Hepatocyte (in vitro differentiated cells): Measurements from ENCODE around the gene ADSL. TPM values are rescaled to one million over a fixed set of nuclear protein-coding genes. Genes with fewer than 3 reads are reported as not detected.

Source experiments
- DNase-seq: peaks from one replicate; pipeline ENCODE4 v3.0.0-alpha.2; 2016; ENCODE audit warnings: low spot score
- H2AFZ ChIP-seq: fragments of 200-600 bp; sonication (generic); 2 replicates; pipeline ENCODE4 v1.6.0; 2016; ENCODE audit warnings: antibody characterized with exemption, mild to moderate bottlenecking
- H3K27ac ChIP-seq: fragments of 200-600 bp; sonication (generic); 2 replicates; pipeline ENCODE4 v1.5.1; 2016; ENCODE audit warnings: mild to moderate bottlenecking
- H3K27me3 ChIP-seq: fragments of 200-600 bp; sonication (generic); 2 replicates; pipeline ENCODE4 v1.6.1; 2016
- H3K36me3 ChIP-seq: fragments of 200-600 bp; sonication (generic); replicated peaks from 2 replicates; pipeline ENCODE4 v1.5.1; 2016; ENCODE audit warnings: low read depth; ENCODE audit not compliant: insufficient read depth
- H3K4me1 ChIP-seq: fragments of 200-600 bp; sonication (generic); 2 replicates; pipeline ENCODE4 v1.5.1; 2016; ENCODE audit warnings: mild to moderate bottlenecking, moderate library complexity; ENCODE audit not compliant: insufficient read depth
- H3K4me2 ChIP-seq: fragments of 200-600 bp; sonication (generic); 2 replicates; pipeline ENCODE4 v1.6.0; 2016
- H3K4me3 ChIP-seq: fragments of 200-600 bp; sonication (generic); 2 replicates; pipeline ENCODE4 v1.5.1; 2016; ENCODE audit warnings: mild to moderate bottlenecking
- H3K79me2 ChIP-seq: fragments of 200-600 bp; sonication (generic); 2 replicates; pipeline ENCODE4 v1.6.0; 2017; ENCODE audit warnings: mild to moderate bottlenecking
- H3K9me2 ChIP-seq: fragments of 200-600 bp; sonication (generic); replicated peaks from 2 replicates; pipeline ENCODE4 v1.6.0; 2017; ENCODE audit warnings: mild to moderate bottlenecking; ENCODE audit not compliant: insufficient read depth
- H3K9me3 ChIP-seq: fragments of 200-600 bp; sonication (generic); 2 replicates; pipeline ENCODE4 v1.5.1; 2016; ENCODE audit warnings: low read depth, mild to moderate bottlenecking
- H4K20me1 ChIP-seq: fragments of 200-600 bp; sonication (generic); 2 replicates; pipeline ENCODE4 v1.6.0; 2016; ENCODE audit warnings: mild to moderate bottlenecking; ENCODE audit not compliant: insufficient read depth, poor library complexity, severe bottlenecking
- EZH2 ChIP-seq: fragments of 200-600 bp; sonication (generic); IDR thresholded peaks from 2 replicates; pipeline ENCODE4 v1.6.1; 2016; ENCODE audit warnings: antibody characterized with exemption, mild to moderate bottlenecking, borderline replicate concordance
- EZH2phosphoT487 ChIP-seq: fragments of 200-600 bp; sonication (generic); IDR thresholded peaks from one replicate; pipeline ENCODE4 v1.6.1; 2018; ENCODE audit warnings: antibody characterized with exemption, mild to moderate bottlenecking, low read depth, moderate library complexity; ENCODE audit not compliant: unreplicated experiment, severe bottlenecking
- WGBS: methylation state at CpG from one replicate; pipeline ENCODE4 v1.1.6; 2016; ENCODE audit warnings: low lambda C conversion rate; ENCODE audit errors: missing lambda C conversion rate; 5-methylcytosine and 5-hydroxymethylcytosine counted together
- polyA plus RNA-seq: library from polyadenylated mRNA; unstranded; fragments of >200 nt; fragmentation: Nextera tagmentation; extraction: Ambion mirVana; gene quantifications from 2 replicates; pipeline ENCODE4 v1.2.1, GENCODE V29; 2016
- total RNA-seq: library from RNA; depleted of rRNA; stranded (reverse); fragments of >200 nt; gene quantifications from 2 replicates; pipeline ENCODE4 v1.2.3, GENCODE V29; 2014
- TF ChIP-seq, protein P1 (sequence below): fragments of 200-600 bp; sonication (generic); IDR thresholded peaks from 2 replicates; pipeline ENCODE4 v1.5.1; 2016; ENCODE audit warnings: antibody characterized with exemption, mild to moderate bottlenecking; ENCODE audit not compliant: poor library complexity

The ADSL gene
- total and polyA plus RNA-seq, 2 experiments from 2014 or later: 54.8 to 81.8 TPM

DNA sequence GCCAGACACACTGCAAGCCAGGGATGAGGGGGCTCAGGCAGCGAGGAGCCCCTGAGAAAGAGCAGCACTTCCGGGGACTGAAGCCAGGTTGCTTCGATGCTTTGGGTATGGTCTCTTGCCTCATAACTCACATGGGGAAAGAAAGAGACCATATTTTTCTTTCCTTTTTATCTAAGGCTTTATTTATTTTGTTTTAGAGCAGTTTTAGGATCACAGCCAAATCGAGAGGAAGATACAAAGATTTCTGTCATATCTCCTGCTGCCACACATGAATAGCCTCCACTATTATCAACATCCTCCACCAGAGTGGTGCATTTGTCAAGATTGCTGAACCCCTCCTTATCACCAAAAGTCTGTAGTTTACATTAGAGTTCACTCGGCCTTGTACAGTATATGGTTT, 24.3 kb upstream of the ADSL start:
- Histone ChIP-seq H3K79me2 (no peaks in the 10 kb centered on the region), H3K27me3 (no peaks in the 10 kb centered on the region), H3K9me2 (no peaks in the 10 kb centered on the region), H3K27ac (peak overlapping the region; percentile 3), H3K4me1 (peaks cover 8% of the 10 kb centered on the region), H3K9me3 (no peaks in the 10 kb centered on the region), H3K4me2 (no peak overlapping the region), H3K36me3 (peaks cover 3% of the 10 kb centered on the region), H3K4me3 (no peak overlapping the region), H4K20me1 (no peaks in the 10 kb centered on the region), H2AFZ (no peak overlapping the region)
- no peak for TF ChIP-seq EZH2
- no peak for TF ChIP-seq EZH2phosphoT487
- TF ChIP-seq, protein P1, sequence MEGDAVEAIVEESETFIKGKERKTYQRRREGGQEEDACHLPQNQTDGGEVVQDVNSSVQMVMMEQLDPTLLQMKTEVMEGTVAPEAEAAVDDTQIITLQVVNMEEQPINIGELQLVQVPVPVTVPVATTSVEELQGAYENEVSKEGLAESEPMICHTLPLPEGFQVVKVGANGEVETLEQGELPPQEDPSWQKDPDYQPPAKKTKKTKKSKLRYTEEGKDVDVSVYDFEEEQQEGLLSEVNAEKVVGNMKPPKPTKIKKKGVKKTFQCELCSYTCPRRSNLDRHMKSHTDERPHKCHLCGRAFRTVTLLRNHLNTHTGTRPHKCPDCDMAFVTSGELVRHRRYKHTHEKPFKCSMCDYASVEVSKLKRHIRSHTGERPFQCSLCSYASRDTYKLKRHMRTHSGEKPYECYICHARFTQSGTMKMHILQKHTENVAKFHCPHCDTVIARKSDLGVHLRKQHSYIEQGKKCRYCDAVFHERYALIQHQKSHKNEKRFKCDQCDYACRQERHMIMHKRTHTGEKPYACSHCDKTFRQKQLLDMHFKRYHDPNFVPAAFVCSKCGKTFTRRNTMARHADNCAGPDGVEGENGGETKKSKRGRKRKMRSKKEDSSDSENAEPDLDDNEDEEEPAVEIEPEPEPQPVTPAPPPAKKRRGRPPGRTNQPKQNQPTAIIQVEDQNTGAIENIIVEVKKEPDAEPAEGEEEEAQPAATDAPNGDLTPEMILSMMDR: no peak
- no peak for DNase-seq
- 77% methylated on average over 5 of the region's 5 CpGs for WGBS

DNA sequence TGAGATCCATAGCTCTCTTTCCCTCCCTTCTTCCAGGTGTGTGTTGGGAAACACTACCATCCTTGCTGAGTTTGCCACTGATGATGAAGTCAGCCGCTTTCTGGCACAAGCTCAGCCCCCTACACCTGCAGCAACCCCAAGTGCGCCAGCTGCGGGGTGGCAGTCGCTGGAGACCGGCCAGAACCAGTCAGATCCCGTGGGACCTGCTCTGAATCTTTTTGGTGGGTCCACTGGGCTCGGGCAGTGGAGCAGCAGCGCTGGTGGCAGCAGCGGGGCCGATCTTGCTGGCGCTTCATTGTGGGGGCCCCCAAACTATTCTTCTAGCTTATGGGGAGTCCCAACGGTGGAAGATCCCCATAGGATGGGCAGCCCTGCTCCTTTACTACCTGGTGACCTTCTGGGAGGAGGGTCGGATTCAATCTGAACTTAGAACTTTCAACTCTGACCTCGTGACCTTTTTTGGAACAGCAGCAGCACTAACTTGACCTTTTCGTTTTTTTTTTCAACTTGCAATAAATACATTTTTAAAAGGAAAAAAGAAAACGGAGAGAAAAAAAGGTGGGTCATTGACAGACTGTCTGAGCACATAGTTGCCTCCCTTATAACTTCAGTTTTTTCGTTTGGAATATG, 23.4 kb upstream of the ADSL start:
- TF ChIP-seq EZH2phosphoT487: no peak
- TF ChIP-seq, protein P1: no peak
- TF ChIP-seq EZH2: no peak
- DNase-seq: no peak
- Histone ChIP-seq H3K36me3 (no peaks in the 10 kb centered on the region), H3K79me2 (no peaks in the 10 kb centered on the region), H3K4me2 (no peak overlapping the region), H3K27ac (peak overlapping the region; percentile 29), H2AFZ (no peak overlapping the region), H3K27me3 (no peaks in the 10 kb centered on the region), H3K9me3 (no peaks in the 10 kb centered on the region), H4K20me1 (no peaks in the 10 kb centered on the region), H3K9me2 (no peaks in the 10 kb centered on the region), H3K4me3 (no peak overlapping the region), H3K4me1 (peaks cover 9% of the 10 kb centered on the region)
- 95% methylated on average over 17 of the region's 17 CpGs for WGBS

DNA sequence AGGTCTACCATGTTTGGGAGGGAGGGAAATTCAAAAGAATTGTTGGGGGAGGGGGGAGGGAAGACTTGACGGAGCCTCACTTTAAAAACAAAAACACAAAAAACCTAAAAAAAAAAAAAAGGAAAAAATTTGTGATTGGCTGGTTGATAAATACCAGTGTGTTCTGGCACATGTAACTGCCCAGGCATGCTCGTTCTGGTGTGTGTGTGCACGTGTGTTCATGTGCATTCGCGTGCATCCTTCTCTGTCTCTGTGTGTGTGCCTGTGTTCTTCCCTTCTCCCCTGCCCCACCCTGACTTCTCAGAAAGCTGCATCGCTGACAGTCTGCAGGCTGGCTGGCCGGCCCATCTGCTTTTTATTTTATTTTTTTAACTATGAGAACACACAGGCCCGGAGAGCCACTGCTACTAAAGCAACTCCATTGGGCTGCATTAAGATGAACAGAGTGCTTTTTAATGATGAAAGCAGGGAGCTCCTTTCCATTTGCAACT, 22.6 kb upstream of the ADSL start:
- Histone ChIP-seq H3K4me3 (no peak overlapping the region), H3K9me2 (no peaks in the 10 kb centered on the region), H3K4me2 (no peak overlapping the region), H3K27me3 (no peaks in the 10 kb centered on the region), H3K9me3 (no peaks in the 10 kb centered on the region), H3K4me1 (peaks cover 9% of the 10 kb centered on the region), H4K20me1 (no peaks in the 10 kb centered on the region), H2AFZ (no peak overlapping the region), H3K36me3 (no peaks in the 10 kb centered on the region), H3K79me2 (no peaks in the 10 kb centered on the region), H3K27ac (peak overlapping the region; percentile 63)
- DNase-seq: peak; percentile 48
- WGBS: 68% methylated on average over 8 of the region's 8 CpGs
- TF ChIP-seq EZH2phosphoT487 (no peak), EZH2 (no peak)
- TF ChIP-seq, protein P1: no peak
